Measurements from ENCODE around the gene ASF1A. TPM values are rescaled to one million over a fixed set of nuclear protein-coding genes. Genes with fewer than 3 reads are reported as not detected.

The ASF1A gene
- total RNA-seq, 2 experiments from 2014 or later = 10.7 to 11.9 TPM

DNA sequence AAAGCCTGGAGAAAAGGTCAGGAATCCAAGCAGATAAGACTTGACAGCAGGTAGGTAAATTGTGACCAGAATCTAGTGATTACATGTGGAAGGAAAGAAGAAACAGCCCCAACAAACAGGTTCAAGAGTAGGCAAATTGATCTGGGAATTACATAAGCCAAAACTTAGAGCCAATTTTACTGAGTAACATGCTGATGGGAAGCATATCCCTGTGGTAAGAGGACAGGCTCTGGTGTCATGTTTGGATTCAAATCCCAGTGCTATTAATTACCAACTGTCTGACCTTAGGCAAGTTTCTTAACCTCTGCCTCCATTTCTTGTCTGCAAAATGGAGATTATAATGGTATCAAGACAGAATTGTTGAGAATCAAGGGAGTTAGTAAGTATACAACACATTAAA is 20.6 kb downstream of the ASF1A start:
- Mint-ChIP-seq H3K4me1 (ENCODE audit: low read depth) (peaks cover 9% of the 10 kb centered on the region), H3K36me3 (ENCODE audit: low read depth) (peaks cover 85% of the 10 kb centered on the region), H3K9me3 (no peaks in the 10 kb centered on the region), H3K27ac (peak overlapping the region; percentile 65), H3K4me3 (no peak overlapping the region), H3K27me3 (no peaks in the 10 kb centered on the region)
- ChIA-PET POLR2A (no interaction called here), CTCF (no interaction called here)
- DNase-seq (no peak), ATAC-seq (ENCODE audit: poor library complexity) (no peak)
- no peak for TF ChIP-seq CTCF (IDR thresholded peaks at IDR 0.05)
- Histone ChIP-seq H3K27me3 (ENCODE audit: control insufficient read depth in 1 of 2, insufficient read depth in 2 of 2, low read length in 2 of 2) (no peaks in the 10 kb centered on the region), H3K4me3 (ENCODE audit: low read length) (no peak overlapping the region), H3K9me3 (ENCODE audit: control insufficient read depth in 1 of 2, insufficient read depth in 1 of 2, low read length in 2 of 2) (no peaks in the 10 kb centered on the region), H3K4me1 (ENCODE audit: insufficient read depth, low read length) (no peaks in the 10 kb centered on the region), H3K27ac (ENCODE audit: low read depth in 1 of 2, low read length in 2 of 2) (no peak overlapping the region), H3K36me3 (ENCODE audit: insufficient read depth, low read length) (peaks cover 76% of the 10 kb centered on the region)
- intact Hi-C loops (cut with DNase I, micrococcal nuclease) = no loop called here

- H3K9me3 ChIP-seq (ENCODE audit: control insufficient read depth in 1 of 2, insufficient read depth in 1 of 2, low read length in 2 of 2) = no peaks in the 10 kb centered on the region
- H3K36me3 ChIP-seq (ENCODE audit: insufficient read depth, low read length) = peaks cover 71% of the 10 kb centered on the region
- H3K36me3 Mint-ChIP-seq (ENCODE audit: low read depth) = peaks cover 92% of the 10 kb centered on the region
- no peak overlapping the region for H3K4me3 Mint-ChIP-seq
- POLR2A ChIA-PET = no interaction called here
- H3K4me1 ChIP-seq (ENCODE audit: insufficient read depth, low read length) = no peaks in the 10 kb centered on the region
- ATAC-seq (ENCODE audit: poor library complexity) (no peak), DNase-seq (no peak)
- H3K27ac Mint-ChIP-seq = peak overlapping the region; percentile 44
- H3K27me3 Mint-ChIP-seq = no peaks in the 10 kb centered on the region
- no peaks in the 10 kb centered on the region for H3K9me3 Mint-ChIP-seq
- no peak overlapping the region for H3K27ac ChIP-seq (ENCODE audit: low read depth in 1 of 2, low read length in 2 of 2)
- no peak overlapping the region for H3K4me3 ChIP-seq (ENCODE audit: low read length)
- CTCF ChIA-PET = no interaction called here
- TF ChIP-seq CTCF (IDR thresholded peaks at IDR 0.05) = no peak
- no peaks in the 10 kb centered on the region for H3K27me3 ChIP-seq (ENCODE audit: control insufficient read depth in 1 of 2, insufficient read depth in 2 of 2, low read length in 2 of 2)
- H3K4me1 Mint-ChIP-seq (ENCODE audit: low read depth) = peaks cover 9% of the 10 kb centered on the region
- intact Hi-C loops (cut with DNase I, micrococcal nuclease) = no loop called here
Observed at GRCh38 chr6:118917546-118918328, 23.8 kb downstream of the ASF1A start.

GRCh38 chr6:118918329-118918725 is 24.4 kb downstream of the ASF1A start:
- no peaks in the 10 kb centered on the region for H3K4me1 ChIP-seq (ENCODE audit: insufficient read depth, low read length)
- no peak for TF ChIP-seq CTCF (IDR thresholded peaks at IDR 0.05)
- no peak overlapping the region for H3K27ac ChIP-seq (ENCODE audit: low read depth in 1 of 2, low read length in 2 of 2)
- no peaks in the 10 kb centered on the region for H3K27me3 ChIP-seq (ENCODE audit: control insufficient read depth in 1 of 2, insufficient read depth in 2 of 2, low read length in 2 of 2)
- Mint-ChIP-seq H3K4me3 (no peak overlapping the region), H3K4me1 (ENCODE audit: low read depth) (peaks cover 9% of the 10 kb centered on the region), H3K27ac (peak overlapping the region; percentile 44), H3K9me3 (no peaks in the 10 kb centered on the region), H3K27me3 (no peaks in the 10 kb centered on the region), H3K36me3 (ENCODE audit: low read depth) (peaks cover 91% of the 10 kb centered on the region)
- POLR2A ChIA-PET = no interaction called here
- no peak overlapping the region for H3K4me3 ChIP-seq (ENCODE audit: low read length)
- H3K36me3 ChIP-seq (ENCODE audit: insufficient read depth, low read length) = peaks cover 70% of the 10 kb centered on the region
- CTCF ChIA-PET = no interaction called here
- intact Hi-C loops (cut with DNase I, micrococcal nuclease) = no loop called here
- no peaks in the 10 kb centered on the region for H3K9me3 ChIP-seq (ENCODE audit: control insufficient read depth in 1 of 2, insufficient read depth in 1 of 2, low read length in 2 of 2)
- no peak for ATAC-seq (ENCODE audit: poor library complexity)
- no peak for DNase-seq
